GM12878 (cell line): ENCODE results near the gene FLOT1. TPM values are rescaled to one million over a fixed set of nuclear protein-coding genes. Genes with fewer than 3 reads are reported as not detected.
A peak's percentile ranks its signal among the peaks of the same experiment; 100 is the strongest.

Experiments
- ATAC-seq: fragments of 200-7000 bp; cut with Tn5 transposase; 3 replicates; pipeline ENCODE4 v1.9.1; 2020; ENCODE audit warnings: mild to moderate bottlenecking, moderate library complexity
- BruUV-seq: library from RNA; stranded (reverse); fragments of 400-500 nt; replicated peaks from 2 replicates; lab custom pipeline; 2021; lab: Mats Ljungman, UMichigan
- CTCF ChIA-PET: fragments of 300-600 bp; sonication (Branson Sonifier 250); formaldehyde crosslinking; extraction: SDS; loops from one replicate; lab custom pipeline; 2021; ENCODE audit warnings: inconsistent platforms; lab: Yijun Ruan, JAX
- POLR2A ChIA-PET: fragments of 350-600 bp; formaldehyde crosslinking; extraction: SDS; loops from one replicate; lab custom pipeline; 2021; ENCODE audit warnings: inconsistent platforms; lab: Charles Lee
- RAD21 ChIA-PET: fragments of 300-600 bp; sonication (Branson Sonifier 250); formaldehyde crosslinking; loops from one replicate; lab custom pipeline; 2023; ENCODE audit warnings: antibody characterized with exemption; ENCODE audit not compliant: unreplicated experiment; lab: Charles Lee
- SMC1A ChIA-PET: fragments of 300-600 bp; sonication (Branson Sonifier 250); formaldehyde crosslinking; loops from one replicate; lab custom pipeline; 2023; ENCODE audit not compliant: unreplicated experiment, uncharacterized antibody; lab: Charles Lee
- DNase-seq: peaks from one replicate; pipeline ENCODE4 v3.0.0-alpha.2; 2011; ENCODE audit warnings: low read depth, low spot score
- FAIRE-seq: peaks from 3 replicates; lab custom pipeline; 2011; peaks lifted over from hg19 to GRCh38; lab: Jason Lieb, UNC
- H2AFZ ChIP-seq: 2 replicates; pipeline ENCODE4 v1.6.0; 2011; ENCODE audit warnings: low read depth, low read length, control low read depth; ENCODE audit not compliant: control insufficient read depth
- H3K27ac ChIP-seq: 2 replicates; pipeline ENCODE4 v1.5.1; 2011; ENCODE audit warnings: control low read depth; ENCODE audit not compliant: control insufficient read depth, insufficient read depth
- H3K27me3 ChIP-seq, 2 experiments: replicated peaks in 1 of 2; 2 replicates each; pipeline versions ENCODE4 v1.6.0 to v1.6.1; 2011; ENCODE audit warnings: low read length in 1 of 2; ENCODE audit not compliant: control insufficient read depth in 2 of 2, insufficient read depth in 2 of 2
- H3K36me3 ChIP-seq, 2 experiments: 2 replicates each; pipeline ENCODE4 v1.5.1; 2011; ENCODE audit warnings: low read length in 1 of 2; ENCODE audit not compliant: control insufficient read depth in 2 of 2, insufficient read depth in 2 of 2
- H3K4me1 ChIP-seq: 2 replicates; pipeline ENCODE4 v1.6.1; 2011; ENCODE audit warnings: mild to moderate bottlenecking, low read length, moderate library complexity, mixed read lengths; ENCODE audit not compliant: control insufficient read depth, insufficient read depth
- H3K4me2 ChIP-seq: 2 replicates; pipeline ENCODE4 v1.6.0; 2011; ENCODE audit warnings: control low read depth; ENCODE audit not compliant: control insufficient read depth, insufficient read depth
- H3K4me3 ChIP-seq: fragments of 200-600 bp; sonication (generic); 2 replicates; pipeline ENCODE4 v1.5.1; 2016
- H3K79me2 ChIP-seq: 2 replicates; pipeline ENCODE4 v1.6.0; 2011; ENCODE audit warnings: low read length; ENCODE audit not compliant: control insufficient read depth, insufficient read depth
- H3K9ac ChIP-seq: 2 replicates; pipeline ENCODE4 v1.8.0; 2011; ENCODE audit warnings: low read length, control low read depth, mixed read lengths; ENCODE audit not compliant: control insufficient read depth, insufficient read depth
- H3K9me3 ChIP-seq: replicated peaks from 3 replicates; pipeline ENCODE4 v1.5.1; 2011; ENCODE audit warnings: mild to moderate bottlenecking, low read length; ENCODE audit not compliant: control insufficient read depth, insufficient read depth
- H4K20me1 ChIP-seq: 2 replicates; pipeline ENCODE4 v1.6.0; 2011; ENCODE audit not compliant: control insufficient read depth, insufficient read depth
- CEBPB ChIP-seq, 2 experiments: fragments of 150-350 bp in 1 of 2; IDR thresholded peaks; 2 replicates each; pipeline ENCODE4 v1.6.1; 2012 to 2014; ENCODE audit warnings: low read depth in 2 of 2, low read length in 2 of 2, borderline replicate concordance in 1 of 2, inconsistent platforms in 1 of 2
- HSF1 ChIP-seq: fragments of 150-350 bp; IDR thresholded peaks from 2 replicates; pipeline ENCODE4 v1.6.1; 2014; ENCODE audit warnings: mild to moderate bottlenecking, low read depth, low read length
- IKZF1 ChIP-seq: fragments of 450-650 bp; conservative IDR thresholded peaks from 2 replicates; pipeline ENCODE4 v1.6.1; 2017; ENCODE audit warnings: antibody characterized with exemption, mild to moderate bottlenecking
- IRF4 ChIP-seq: IDR thresholded peaks from 2 replicates; pipeline ENCODE4 v1.6.1; 2011; ENCODE audit warnings: low read depth, low read length
- PKNOX1 ChIP-seq: fragments of 450-650 bp; IDR thresholded peaks from 2 replicates; pipeline ENCODE4 v1.6.1; 2016; ENCODE audit warnings: mild to moderate bottlenecking
- ZSCAN29 ChIP-seq: fragments of 450-650 bp; IDR thresholded peaks from 2 replicates; pipeline ENCODE4 v1.6.1; 2017; ENCODE audit warnings: mild to moderate bottlenecking, moderate library complexity
- WGBS: methylation state at CpG from one replicate; pipeline ENCODE4 v1.1.6; 2016; ENCODE audit warnings: low lambda C conversion rate; ENCODE audit not compliant: insufficient replicate concordance, insufficient coverage; ENCODE audit errors: missing lambda C conversion rate; 5-methylcytosine and 5-hydroxymethylcytosine counted together
- in situ Hi-C: fragments of 300-500 bp; cut with MboI; formaldehyde crosslinking; loops from 9 replicates; pipeline ENCODE4 v1.14.3; 2018; ENCODE audit warnings: mixed read lengths
- intact Hi-C: fragments of 100-400 bp; cut with micrococcal nuclease; formaldehyde crosslinking; loops from one replicate; pipeline ENCODE4 v1.14.2; 2022; ENCODE audit not compliant: unreplicated experiment
- polyA plus RNA-seq, 11 experiments: library from polyadenylated mRNA; depleted of rRNA in 4 of 11; unstranded in 6 of 11; stranded (reverse) in 5 of 11; fragments of >200 nt; fragmentation: Nextera tagmentation in 4 of 11; fragmentation: Illumina TruSeq in 1 of 11; extraction: Ambion mirVana in 4 of 11; extraction: Trizol in 1 of 11; gene quantifications; 1 replicate in 1 of 11; 2 replicates in 10 of 11; pipeline versions ENCODE4 v1.2.1 to v1.2.3, GENCODE V29; 2011 to 2016; ENCODE audit warnings: inconsistent platforms in 2 of 11, missing spikeins in 2 of 11, low read depth in 1 of 11
- total RNA-seq, 4 experiments: library from RNA; depleted of rRNA in 3 of 4; stranded (reverse); fragments of >200 nt in 3 of 4; fragmentation: Illumina TruSeq in 1 of 4; extraction: Trizol in 1 of 4; gene quantifications; 2 replicates each; pipeline versions ENCODE4 v1.2.1 to v1.2.3, GENCODE V29; 2013 to 2021

FLOT1 gene
- total and polyA plus RNA-seq, 10 of the 15 experiments (the other 5 are each of a cell fraction or from before 2014, with no cell fraction given) = 12.3 to 153 (median 112) TPM

GRCh38 chr6:30679765-30680535, 62.5 kb downstream of the FLOT1 start:
- FAIRE-seq (no peak), DNase-seq (no peak), ATAC-seq (no peak)
- ChIA-PET POLR2A (interaction anchor here (0.6 to 9.5 kb wide), 9 partner anchors 10 to 65 kb away, joined by 3 to 200 read pairs (median 8); partner anchors contain the start of genes MDC1, MRPS18B, NRM and PPP1R10), CTCF (interaction anchor here (0.7 to 9.5 kb wide), 22 partner anchors 9 to 618 kb away, joined by 3 to 487 read pairs (median 5); partner anchors contain the start of genes MDC1, NRM, TUBB and VARS2), RAD21 (interaction anchor here (0.7 to 14.2 kb wide), 16 partner anchors 8 to 234 kb away, joined by 3 to 232 read pairs (median 6); partner anchors contain the start of genes ABCF1, MDC1, TUBB and VARS2), SMC1A (interaction anchor here (0.8 to 11.3 kb wide), 13 partner anchors 8 to 400 kb away, joined by 3 to 265 read pairs (median 4); partner anchors contain the start of genes MDC1, MRPS18B, TUBB and VARS2)
- H3K27me3 ChIP-seq = no peaks in the 10 kb centered on the region
- intact Hi-C loops = loop anchor here (1.0 to 5.0 kb wide), 4 partner anchors 42 to 197 kb away; no protein-coding TSS in a partner anchor
- H2AFZ ChIP-seq = no peak overlapping the region
- H3K4me1 ChIP-seq = peaks cover 8% of the 10 kb centered on the region
- H3K4me3 ChIP-seq = peak overlapping the region; percentile 100
- peaks cover 5% of the 10 kb centered on the region; the same call in 1 of the 2 replicates for H4K20me1 ChIP-seq
- H3K79me2 ChIP-seq = peaks cover 66% of the 10 kb centered on the region
- peak overlapping the region; percentile 73 for H3K9ac ChIP-seq
- in situ Hi-C loops = loop anchor here (5.0 kb wide), 2 partner anchors 37 to 142 kb away; partner anchors contain the start of gene MDC1
- peak overlapping the region; percentile 89 for H3K4me2 ChIP-seq
- WGBS = 2% methylated on average over 7 of the region's 7 CpGs
- peaks cover 10 to 24% of the 10 kb centered on the region in 2 experiments for H3K36me3 ChIP-seq
- H3K27ac ChIP-seq = peak overlapping the region; percentile 65
- BruUV-seq = no TSS peak
- TF ChIP-seq CEBPB (IDR thresholded peaks at IDR 0.05; ENCODE audit: borderline replicate concordance in 1 of 2, low read depth in 2 of 2, low read length in 2 of 2) = no peak
- TF ChIP-seq IKZF1 = 0 out of 2 replicates have a peak, but pooled peaks have one; percentile 7
- no peak for TF ChIP-seq HSF1
- no peak for TF ChIP-seq ZSCAN29
- TF ChIP-seq PKNOX1 = no peak
- no peak for TF ChIP-seq IRF4
- H3K9me3 ChIP-seq = no peaks in the 10 kb centered on the region
